Measurements from ENCODE around the gene EQTN. TPM values are rescaled to one million over a fixed set of nuclear protein-coding genes. Genes with fewer than 3 reads are reported as not detected.

The EQTN gene
- total and polyA plus RNA-seq, 2 of the 13 experiments (the other 11 are each of a cell fraction or from before 2014, with no cell fraction given) = not detected

DNA sequence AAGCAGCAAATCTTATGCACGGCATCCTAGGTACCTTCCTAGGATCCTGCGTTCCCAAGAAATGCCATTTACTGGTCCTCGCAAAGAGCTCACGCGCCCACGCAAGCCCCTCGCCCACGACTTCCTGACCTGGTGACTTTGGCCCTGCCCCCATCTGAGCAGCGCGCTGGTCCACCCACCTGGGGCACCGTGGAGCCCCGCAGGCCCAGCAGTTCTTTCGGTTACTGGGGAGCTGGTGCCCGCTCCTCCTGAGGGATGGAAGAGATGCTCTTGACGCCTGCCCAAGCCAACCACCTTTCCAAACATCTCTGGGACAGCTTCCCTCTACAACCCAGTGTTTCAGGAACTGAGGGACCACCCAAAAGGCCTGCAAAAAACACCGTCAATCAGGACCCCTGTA lies 16.7 kb downstream of the EQTN start:
- in situ Hi-C loops (cut with HindIII; ENCODE audit: extremely low pct_ligation_motif_present, low pct_unique_long_range_greater_than_20kb) (no loop called here), intact Hi-C loops (cut with micrococcal nuclease; ENCODE audit: unreplicated experiment) (no loop called here)
- H3K27me3 ChIP-seq (ENCODE audit: control insufficient read depth in 1 of 2, insufficient read depth in 2 of 2, low read length in 2 of 2) = peaks cover 1 to 21% of the 10 kb centered on the region in 2 experiments; a peak in 2 of 5 replicates
- peaks cover 5% of the 10 kb centered on the region; the same call in 1 of the 2 replicates for H3K4me1 ChIP-seq (ENCODE audit: insufficient read depth, low read length)
- H3K4me3 ChIP-seq (replicated peaks in 1 of 3; ENCODE audit: insufficient read depth in 1 of 3, low read depth in 2 of 3, low read length in 3 of 3) = no peak overlapping the region
- H2AFZ ChIP-seq (ENCODE audit: low read length) = no peak overlapping the region
- ChIA-PET POLR2A (no interaction called here), CTCF (ENCODE audit: low intra/inter-chr PET ratio, low total read pairs) (no interaction called here)
- H3K4me2 ChIP-seq (ENCODE audit: low read depth, low read length) = no peak overlapping the region
- no peak overlapping the region for H3K27ac ChIP-seq (ENCODE audit: extremely low read length, insufficient read depth, low read length)
- 35% methylated on average over 15 of the region's 16 CpGs for WGBS (ENCODE audit: low lambda C conversion rate)
- BruUV-seq (replicated peaks) = no TSS peak
- H3K9ac ChIP-seq (ENCODE audit: insufficient read depth, low read depth, low read length) = no peak overlapping the region
- H4K20me1 ChIP-seq (ENCODE audit: insufficient read depth, low read length) = no peaks in the 10 kb centered on the region
- no peaks in the 10 kb centered on the region for H3K9me3 ChIP-seq (ENCODE audit: low read length)
- no peak for DNase-seq (ENCODE audit: low spot score)
- H3K36me3 ChIP-seq (replicated peaks in 1 of 2; ENCODE audit: control insufficient read depth in 1 of 2, insufficient read depth in 2 of 2, low read length in 2 of 2) = no peaks in the 10 kb centered on the region
- FAIRE-seq = no peak
- H3K79me2 ChIP-seq (ENCODE audit: insufficient read depth, low read length) = no peaks in the 10 kb centered on the region
- ATAC-seq = no peak
- TF ChIP-seq NR2F6 (IDR thresholded peaks at IDR 0.05) = no peak
- TF ChIP-seq NR2F6 (CRISPR knock-in tag; IDR thresholded peaks at IDR 0.05) = no peak
- TF ChIP-seq, protein P1, sequence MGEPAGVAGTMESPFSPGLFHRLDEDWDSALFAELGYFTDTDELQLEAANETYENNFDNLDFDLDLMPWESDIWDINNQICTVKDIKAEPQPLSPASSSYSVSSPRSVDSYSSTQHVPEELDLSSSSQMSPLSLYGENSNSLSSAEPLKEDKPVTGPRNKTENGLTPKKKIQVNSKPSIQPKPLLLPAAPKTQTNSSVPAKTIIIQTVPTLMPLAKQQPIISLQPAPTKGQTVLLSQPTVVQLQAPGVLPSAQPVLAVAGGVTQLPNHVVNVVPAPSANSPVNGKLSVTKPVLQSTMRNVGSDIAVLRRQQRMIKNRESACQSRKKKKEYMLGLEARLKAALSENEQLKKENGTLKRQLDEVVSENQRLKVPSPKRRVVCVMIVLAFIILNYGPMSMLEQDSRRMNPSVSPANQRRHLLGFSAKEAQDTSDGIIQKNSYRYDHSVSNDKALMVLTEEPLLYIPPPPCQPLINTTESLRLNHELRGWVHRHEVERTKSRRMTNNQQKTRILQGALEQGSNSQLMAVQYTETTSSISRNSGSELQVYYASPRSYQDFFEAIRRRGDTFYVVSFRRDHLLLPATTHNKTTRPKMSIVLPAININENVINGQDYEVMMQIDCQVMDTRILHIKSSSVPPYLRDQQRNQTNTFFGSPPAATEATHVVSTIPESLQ (CRISPR knock-in tag; conservative IDR thresholded peaks at IDR 0.05) = no peak
- TF ChIP-seq SAP130 (CRISPR knock-in tag; IDR thresholded peaks at IDR 0.05; ENCODE audit: low read depth) = no peak
- TF ChIP-seq ZNF605 (CRISPR knock-in tag; IDR thresholded peaks at IDR 0.05) = no peak
- no peak for TF ChIP-seq RXRA (CRISPR knock-in tag; IDR thresholded peaks at IDR 0.05)
- TF ChIP-seq HES4 (CRISPR knock-in tag; IDR thresholded peaks at IDR 0.05; ENCODE audit: borderline replicate concordance) = no peak
- TF ChIP-seq JUNB (CRISPR knock-in tag; IDR thresholded peaks at IDR 0.05; ENCODE audit: borderline replicate concordance) = no peak
- no peak for TF ChIP-seq NFKBIZ (CRISPR knock-in tag; IDR thresholded peaks at IDR 0.05)
- TF ChIP-seq ZNF530 (CRISPR knock-in tag; IDR thresholded peaks at IDR 0.05; ENCODE audit: low read depth) = no peak
- TF ChIP-seq, protein P2, sequence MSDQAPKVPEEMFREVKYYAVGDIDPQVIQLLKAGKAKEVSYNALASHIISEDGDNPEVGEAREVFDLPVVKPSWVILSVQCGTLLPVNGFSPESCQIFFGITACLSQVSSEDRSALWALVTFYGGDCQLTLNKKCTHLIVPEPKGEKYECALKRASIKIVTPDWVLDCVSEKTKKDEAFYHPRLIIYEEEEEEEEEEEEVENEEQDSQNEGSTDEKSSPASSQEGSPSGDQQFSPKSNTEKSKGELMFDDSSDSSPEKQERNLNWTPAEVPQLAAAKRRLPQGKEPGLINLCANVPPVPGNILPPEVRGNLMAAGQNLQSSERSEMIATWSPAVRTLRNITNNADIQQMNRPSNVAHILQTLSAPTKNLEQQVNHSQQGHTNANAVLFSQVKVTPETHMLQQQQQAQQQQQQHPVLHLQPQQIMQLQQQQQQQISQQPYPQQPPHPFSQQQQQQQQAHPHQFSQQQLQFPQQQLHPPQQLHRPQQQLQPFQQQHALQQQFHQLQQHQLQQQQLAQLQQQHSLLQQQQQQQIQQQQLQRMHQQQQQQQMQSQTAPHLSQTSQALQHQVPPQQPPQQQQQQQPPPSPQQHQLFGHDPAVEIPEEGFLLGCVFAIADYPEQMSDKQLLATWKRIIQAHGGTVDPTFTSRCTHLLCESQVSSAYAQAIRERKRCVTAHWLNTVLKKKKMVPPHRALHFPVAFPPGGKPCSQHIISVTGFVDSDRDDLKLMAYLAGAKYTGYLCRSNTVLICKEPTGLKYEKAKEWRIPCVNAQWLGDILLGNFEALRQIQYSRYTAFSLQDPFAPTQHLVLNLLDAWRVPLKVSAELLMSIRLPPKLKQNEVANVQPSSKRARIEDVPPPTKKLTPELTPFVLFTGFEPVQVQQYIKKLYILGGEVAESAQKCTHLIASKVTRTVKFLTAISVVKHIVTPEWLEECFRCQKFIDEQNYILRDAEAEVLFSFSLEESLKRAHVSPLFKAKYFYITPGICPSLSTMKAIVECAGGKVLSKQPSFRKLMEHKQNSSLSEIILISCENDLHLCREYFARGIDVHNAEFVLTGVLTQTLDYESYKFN (CRISPR knock-in tag; conservative IDR thresholded peaks at IDR 0.05) = no peak
- TF ChIP-seq, protein P3, sequence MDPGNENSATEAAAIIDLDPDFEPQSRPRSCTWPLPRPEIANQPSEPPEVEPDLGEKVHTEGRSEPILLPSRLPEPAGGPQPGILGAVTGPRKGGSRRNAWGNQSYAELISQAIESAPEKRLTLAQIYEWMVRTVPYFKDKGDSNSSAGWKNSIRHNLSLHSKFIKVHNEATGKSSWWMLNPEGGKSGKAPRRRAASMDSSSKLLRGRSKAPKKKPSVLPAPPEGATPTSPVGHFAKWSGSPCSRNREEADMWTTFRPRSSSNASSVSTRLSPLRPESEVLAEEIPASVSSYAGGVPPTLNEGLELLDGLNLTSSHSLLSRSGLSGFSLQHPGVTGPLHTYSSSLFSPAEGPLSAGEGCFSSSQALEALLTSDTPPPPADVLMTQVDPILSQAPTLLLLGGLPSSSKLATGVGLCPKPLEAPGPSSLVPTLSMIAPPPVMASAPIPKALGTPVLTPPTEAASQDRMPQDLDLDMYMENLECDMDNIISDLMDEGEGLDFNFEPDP (CRISPR knock-in tag; conservative IDR thresholded peaks at IDR 0.05) = no peak
- TF ChIP-seq, protein P4, sequence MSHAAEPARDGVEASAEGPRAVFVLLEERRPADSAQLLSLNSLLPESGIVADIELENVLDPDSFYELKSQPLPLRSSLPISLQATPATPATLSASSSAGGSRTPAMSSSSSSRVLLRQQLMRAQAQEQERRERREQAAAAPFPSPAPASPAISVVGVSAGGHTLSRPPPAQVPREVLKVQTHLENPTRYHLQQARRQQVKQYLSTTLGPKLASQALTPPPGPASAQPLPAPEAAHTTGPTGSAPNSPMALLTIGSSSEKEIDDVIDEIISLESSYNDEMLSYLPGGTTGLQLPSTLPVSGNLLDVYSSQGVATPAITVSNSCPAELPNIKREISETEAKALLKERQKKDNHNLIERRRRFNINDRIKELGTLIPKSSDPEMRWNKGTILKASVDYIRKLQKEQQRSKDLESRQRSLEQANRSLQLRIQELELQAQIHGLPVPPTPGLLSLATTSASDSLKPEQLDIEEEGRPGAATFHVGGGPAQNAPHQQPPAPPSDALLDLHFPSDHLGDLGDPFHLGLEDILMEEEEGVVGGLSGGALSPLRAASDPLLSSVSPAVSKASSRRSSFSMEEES (CRISPR knock-in tag; IDR thresholded peaks at IDR 0.05) = no peak
- TF ChIP-seq, protein P5, sequence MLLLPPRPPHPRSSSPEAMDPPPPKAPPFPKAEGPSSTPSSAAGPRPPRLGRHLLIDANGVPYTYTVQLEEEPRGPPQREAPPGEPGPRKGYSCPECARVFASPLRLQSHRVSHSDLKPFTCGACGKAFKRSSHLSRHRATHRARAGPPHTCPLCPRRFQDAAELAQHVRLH (CRISPR knock-in tag; IDR thresholded peaks at IDR 0.05; ENCODE audit: borderline replicate concordance, low read depth) = no peak
- TF ChIP-seq, protein P6, sequence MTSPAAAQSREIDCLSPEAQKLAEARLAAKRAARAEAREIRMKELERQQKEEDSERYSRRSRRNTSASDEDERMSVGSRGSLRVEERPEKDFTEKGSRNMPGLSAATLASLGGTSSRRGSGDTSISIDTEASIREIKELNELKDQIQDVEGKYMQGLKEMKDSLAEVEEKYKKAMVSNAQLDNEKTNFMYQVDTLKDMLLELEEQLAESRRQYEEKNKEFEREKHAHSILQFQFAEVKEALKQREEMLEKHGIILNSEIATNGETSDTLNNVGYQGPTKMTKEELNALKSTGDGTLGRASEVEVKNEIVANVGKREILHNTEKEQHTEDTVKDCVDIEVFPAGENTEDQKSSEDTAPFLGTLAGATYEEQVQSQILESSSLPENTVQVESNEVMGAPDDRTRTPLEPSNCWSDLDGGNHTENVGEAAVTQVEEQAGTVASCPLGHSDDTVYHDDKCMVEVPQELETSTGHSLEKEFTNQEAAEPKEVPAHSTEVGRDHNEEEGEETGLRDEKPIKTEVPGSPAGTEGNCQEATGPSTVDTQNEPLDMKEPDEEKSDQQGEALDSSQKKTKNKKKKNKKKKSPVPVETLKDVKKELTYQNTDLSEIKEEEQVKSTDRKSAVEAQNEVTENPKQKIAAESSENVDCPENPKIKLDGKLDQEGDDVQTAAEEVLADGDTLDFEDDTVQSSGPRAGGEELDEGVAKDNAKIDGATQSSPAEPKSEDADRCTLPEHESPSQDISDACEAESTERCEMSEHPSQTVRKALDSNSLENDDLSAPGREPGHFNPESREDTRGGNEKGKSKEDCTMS (CRISPR knock-in tag; conservative IDR thresholded peaks at IDR 0.05) = no peak

Measured in HepG2 (cell line).